ENCODE measurements around the gene OR7D2.

Gene OR7D2

GRCh38 chr19:9205501-9206113 is 26.8 kb downstream of the OR7D2 start:
- DNase-seq (ENCODE audit: low read depth, low spot score): peak; percentile 23

- no peak for DNase-seq (ENCODE audit: low read depth, low spot score)
Measured at GRCh38 chr19:9219489-9219888, 40.7 kb downstream of the OR7D2 start, which contains the start of gene OR7D4. Gene OR7D4, minus strand, starts transcription at chr19:9219589. Its CDS starts 4,752 bp downstream, at chr19:9214837.
